GM19324 (cell line): ENCODE results near the gene GAK.

Experiments used
- ATAC-seq: cut with Tn5 transposase; IDR thresholded peaks from one replicate; pipeline ENCODE4 v1.9.1; 2021; ENCODE audit warnings: mild to moderate bottlenecking, moderate library complexity; ENCODE audit not compliant: unreplicated experiment, low FRiP score

GAK gene

DNA sequence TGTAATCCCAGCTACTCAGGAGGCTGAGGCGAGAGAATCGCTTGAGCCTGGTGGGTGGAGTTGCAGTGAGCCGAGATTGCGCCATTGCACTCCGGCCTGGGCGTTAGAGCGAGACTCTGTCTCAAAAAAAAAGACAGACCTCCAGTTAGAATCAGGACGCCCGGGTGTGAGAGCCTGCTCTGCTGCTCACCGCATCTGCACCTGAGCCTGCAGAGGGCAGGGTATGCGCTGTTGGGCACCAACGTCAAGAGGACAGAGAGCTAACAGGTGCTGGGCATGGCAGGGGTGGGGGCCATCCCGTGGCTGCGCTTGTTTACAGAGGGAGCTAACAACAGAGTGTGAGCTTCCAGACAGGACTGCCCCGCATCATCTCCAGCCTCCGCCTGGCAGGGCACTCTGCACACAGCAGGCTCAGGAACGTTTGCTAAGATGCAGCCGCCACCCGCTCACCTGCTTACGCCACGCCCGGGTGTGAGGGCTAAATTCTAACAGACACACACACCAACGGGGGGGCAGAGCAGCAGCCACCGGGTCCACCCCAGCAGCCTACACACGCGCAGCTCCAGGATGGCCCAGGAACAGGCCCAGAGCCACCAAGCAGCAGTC, 56.2 kb downstream of the GAK start:
- ATAC-seq, result no peak

DNA sequence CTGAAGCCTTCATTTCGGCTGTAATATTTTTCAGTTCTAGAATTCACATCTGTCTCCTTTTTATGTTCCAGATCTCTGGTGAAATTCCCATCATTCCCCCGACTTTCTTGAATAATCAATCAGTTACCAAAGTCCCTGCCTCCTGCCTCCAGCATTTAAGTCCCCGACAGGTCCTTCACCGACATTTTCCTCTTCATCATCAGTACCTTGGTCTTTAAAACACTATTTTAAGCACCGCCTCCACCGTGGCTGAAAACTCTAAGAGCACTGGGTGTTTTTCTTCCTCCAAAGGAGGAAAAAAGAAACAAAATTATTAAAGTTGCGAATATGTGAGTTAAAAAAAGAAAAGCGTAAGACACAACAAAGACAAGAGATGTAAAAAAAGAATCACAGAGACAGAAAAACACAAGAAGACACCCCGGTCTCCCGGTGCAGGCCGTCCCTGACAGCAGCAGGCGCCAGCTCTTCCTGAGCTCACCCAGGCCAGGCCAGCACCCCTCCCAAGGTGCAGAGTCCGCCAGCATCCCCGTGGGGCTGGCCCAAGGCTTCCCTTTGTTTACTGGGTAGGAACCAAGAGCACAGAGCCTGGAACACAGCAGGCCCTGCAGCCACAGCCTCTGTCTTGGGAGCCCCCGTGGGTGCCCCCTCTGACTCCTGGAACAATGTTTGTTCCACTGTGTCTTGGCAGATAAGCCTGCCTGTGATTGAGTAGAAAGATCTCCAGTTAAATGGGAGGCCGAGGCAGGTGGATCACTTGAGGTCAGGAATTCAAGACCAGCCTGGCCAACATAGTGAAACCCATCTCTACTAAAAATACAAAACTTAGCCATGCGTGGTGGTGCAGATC, 56.9 kb downstream of the GAK start:
- no peak for ATAC-seq

DNA sequence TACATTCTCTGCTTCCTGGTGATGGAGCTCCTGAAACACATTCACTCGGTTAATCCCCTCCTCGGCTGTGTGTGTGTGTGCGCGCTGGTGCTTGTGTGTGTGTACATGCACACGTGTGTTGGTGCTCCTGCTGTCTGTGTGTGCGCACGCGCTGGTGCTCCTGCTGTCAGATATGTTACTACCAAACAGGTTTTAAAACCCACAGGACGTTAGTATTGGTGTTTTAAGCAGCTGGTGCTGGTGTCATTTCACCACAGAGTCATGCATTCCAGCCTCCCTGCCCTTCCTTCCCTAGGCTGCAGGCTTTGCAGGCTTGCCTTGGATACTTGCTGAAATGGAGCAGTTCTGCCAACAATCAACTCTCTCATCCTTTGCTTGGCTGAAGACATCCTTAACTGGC, 58.1 kb downstream of the GAK start:
- ATAC-seq, result no peak

DNA sequence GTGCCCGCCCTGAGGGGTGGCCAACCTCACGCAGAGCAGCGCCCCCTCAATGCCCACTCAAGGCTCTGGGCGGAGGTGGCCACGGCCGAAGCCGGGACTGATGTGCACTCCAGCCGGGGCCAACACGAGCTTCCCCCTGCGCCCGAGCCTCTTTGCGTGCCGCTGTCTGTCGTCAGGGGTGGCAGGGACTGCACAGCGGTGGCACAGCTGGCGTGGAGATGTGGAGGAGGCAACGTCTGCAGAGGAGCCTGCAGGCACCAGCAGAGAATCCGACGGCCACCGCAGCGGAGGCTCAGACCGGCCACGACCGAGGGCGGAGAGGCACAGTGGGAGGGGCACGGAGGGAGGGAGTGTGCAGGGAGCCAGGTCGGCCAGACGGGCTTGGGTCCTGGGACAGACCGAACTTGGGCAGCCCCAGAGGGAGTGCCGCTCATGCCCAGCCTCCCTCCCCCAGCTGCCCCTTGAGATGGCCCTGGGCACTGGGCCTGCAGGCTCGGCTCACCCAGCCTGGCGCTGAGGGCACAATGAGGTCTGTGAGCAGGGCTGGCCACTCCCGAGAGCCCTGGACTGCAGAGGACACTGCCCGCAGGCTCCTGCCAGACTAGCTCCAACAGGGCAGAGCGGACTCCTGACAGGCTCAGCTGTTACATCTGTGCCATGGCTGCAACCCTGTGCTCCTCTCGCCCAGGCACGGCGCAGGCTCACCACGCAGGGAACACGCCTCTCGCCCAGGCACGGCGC, 59.7 kb downstream of the GAK start:
- no peak for ATAC-seq

DNA sequence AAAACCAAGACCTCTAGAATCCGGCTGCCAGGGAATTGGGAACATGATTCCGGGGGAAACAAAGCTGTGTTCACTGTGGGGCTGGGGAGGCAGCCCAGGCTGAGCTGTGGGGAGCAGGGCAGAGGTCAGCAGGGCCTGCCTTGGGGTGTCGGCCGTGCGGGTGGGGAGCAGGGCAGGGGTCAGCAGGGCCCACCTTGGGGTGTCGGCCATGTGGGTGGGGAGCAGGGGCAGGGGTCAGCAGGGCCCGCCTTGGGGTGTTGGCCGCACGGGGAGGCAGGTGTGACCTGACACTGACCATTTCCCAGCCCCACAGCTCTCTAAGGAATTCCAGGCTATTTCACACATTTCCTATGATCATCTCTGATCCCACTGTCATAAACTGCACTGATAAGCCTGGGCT, 60.6 kb downstream of the GAK start:
- ATAC-seq, result no peak

DNA sequence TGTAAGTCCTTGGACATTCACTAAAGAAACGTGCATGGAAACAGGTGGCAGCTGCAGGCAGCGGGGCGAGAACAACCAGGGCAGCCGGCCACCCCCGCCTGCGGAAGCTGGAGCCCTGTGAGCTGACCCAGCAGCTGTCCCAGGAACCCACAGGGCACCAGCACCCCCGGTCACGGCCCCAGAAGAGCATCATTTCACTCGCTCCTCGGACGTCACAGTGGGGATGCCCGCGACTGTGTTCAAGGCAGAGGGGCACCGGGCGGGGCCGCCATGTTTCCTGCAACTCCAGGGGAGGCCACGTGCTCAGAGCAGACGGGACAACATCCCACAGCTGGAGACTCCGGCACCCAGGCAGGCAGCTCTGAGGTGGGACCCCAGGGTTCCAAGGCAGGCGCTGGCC, 61.2 kb downstream of the GAK start:
- no peak for ATAC-seq

DNA sequence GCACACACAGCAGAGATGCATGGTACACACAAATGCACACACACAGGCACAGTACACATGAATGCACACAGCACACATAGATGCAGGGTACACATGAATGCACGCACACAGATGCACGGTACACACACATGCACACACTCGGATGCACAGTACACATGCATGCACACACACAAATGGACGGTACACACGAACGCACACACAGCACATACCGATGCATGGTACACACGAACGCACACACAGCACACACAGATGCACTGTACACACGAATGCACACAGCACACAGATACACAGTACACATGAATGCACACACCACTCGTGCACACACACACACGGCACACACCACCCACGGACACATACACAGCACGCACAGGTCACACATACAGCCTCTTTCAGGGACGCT, 62.3 kb downstream of the GAK start:
- no peak for ATAC-seq

DNA sequence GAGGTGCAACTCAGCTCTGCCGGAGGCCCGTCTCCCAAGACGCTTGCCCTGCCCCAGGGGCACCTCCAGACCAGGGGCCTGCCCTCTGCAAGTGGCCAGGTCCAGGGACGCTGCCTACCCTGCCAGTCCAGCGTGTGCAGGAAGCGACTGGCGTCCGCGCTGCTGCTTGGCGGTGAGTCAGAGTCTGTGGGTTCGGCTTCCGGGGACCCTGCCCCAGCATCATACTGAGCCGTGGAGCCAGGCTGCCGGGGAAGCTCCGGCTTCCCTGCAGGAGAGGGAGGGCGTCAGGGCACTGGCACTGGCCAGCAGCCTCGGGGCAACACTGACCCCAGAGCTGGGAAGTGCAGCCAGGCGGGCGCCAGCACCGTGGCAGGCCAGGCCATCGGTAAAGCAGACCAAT, 63.7 kb downstream of the GAK start:
- ATAC-seq, result no peak

DNA sequence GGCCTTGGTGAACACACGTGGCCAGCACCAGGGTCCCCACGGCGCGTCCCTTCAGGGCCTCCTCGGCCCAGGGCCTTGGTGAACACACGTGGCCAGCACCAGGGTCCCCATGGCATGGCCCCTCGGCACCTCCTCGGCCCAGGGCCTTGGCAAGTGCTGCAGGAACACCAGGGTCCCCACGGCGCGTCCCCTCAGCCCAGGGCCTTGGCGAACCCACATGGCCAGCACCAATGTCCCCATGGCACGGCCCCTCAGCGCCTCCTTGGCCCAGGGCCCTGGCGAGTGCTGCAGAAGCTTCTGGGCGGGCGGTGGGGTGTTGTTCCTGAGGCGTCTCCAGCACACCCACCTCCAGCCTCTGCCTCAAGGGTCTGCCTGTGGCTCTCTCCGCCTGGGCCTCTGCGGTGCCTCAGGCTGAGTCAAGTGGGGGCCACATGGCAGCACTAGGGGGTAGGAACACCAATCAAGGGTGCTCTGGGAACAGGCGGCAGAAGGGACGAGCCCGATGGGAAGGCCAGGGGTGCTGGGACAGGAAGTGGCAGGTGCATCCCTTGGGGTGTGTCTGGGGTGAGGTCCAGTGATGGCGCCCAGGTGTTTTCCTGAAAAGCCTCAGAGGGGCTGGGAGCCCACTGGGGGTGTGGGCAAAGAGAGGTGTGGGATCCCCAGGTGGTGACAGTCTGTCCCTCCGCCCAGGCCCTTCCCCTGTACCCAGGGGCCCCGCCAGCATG, 64.4 kb downstream of the GAK start:
- no peak for ATAC-seq

DNA sequence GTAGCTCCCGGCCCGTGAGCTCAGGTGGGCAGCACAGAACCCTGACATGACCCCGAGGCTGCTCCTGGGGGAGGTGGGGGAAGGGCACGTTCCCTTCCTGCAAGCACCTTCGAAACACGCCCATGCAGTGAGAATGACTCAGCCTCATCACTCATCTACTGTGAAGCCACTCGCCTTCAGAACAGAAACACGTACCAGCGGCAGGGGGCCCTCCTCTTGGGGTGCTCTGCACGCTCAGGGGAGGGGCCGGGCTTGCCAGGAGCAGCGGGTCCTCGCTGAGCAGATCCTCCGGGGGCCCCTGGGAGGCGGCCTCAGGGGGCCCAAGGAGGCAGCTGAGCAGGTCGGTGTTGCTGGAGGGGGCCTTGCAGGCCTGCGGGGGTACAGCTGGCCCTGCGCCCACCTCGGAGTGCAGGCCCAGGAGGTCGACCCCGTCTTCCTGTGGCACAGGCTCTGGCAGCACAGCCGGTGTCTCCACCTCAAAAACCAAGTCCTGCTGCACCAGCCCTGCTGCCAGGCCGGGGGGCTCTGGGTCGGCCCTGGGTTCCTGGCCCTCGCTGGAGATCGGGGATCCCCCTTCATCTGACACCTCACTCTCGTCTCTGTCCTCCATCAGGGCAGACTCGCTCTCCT, 65.2 kb downstream of the GAK start:
- no peak for ATAC-seq

DNA sequence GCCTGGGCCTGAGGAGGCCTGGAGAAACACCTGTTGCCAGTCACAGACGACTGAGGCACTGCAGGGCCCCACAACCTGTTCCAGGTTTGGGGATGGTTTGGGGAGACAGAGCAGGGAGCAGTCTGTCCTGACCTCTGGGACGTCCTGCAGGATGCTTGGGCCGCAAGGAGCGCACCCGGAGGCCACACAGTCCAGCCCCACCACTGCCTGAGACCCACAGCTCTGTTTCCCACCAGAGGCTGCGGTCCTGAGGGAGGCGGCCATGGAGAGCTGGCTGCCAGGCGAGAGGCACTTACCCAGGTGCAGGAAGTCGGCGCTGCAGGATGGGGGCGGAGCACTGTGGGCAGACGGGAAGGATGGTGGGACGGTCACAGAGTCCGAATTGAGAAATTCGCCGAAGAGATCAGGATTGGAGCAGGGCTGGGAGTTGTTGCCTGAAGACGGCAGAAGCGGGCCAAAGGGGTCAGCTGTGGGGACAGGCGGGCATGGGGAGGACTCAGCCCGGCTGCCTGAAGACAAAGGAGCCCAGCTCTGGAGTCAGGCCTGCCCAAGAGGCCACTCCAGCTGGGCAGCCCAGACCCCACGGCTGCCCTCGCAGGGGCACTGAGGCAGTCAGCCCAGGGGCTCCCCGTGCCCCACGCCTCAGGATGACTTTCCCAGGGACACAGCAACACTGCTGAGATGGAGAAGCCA, 65.9 kb downstream of the GAK start:
- ATAC-seq, result no peak

DNA sequence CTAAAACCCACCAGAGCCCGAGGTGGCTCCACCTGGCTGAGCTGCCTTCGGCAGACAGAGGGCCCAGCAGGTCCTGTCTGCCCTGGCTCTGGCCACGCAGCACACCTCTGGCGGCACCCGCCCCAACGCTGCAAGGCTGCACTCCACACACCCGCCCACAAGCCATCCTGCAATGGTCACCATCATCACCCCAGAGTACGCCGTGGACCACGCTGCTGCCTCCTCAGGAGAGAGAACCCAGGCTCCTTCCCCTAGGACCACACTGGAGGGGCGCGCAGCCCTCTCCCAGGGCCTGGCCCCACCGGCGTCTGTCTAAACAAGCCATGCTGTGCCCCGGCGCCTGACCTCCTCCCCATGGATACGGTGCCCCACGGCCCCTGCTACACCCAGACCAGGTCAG, 66.5 kb downstream of the GAK start:
- ATAC-seq, result no peak

DNA sequence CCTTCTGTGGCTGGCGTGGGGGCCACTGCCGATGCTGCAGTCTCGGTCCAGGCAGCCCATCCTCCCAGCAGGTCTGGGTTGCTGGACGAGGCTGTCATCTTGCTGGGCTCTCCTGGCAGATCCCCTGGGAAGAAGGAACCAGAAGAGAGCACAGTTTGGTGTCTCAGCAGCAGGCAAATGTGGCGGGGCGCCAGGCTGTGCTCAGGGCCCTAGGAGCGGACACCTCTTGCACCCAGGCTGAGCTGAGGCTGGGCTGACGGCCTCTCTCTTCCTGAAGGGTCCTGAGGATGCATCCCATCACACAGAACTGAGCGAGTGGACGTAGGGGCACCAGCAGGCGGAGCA, 67.0 kb downstream of the GAK start:
- ATAC-seq, result no peak

DNA sequence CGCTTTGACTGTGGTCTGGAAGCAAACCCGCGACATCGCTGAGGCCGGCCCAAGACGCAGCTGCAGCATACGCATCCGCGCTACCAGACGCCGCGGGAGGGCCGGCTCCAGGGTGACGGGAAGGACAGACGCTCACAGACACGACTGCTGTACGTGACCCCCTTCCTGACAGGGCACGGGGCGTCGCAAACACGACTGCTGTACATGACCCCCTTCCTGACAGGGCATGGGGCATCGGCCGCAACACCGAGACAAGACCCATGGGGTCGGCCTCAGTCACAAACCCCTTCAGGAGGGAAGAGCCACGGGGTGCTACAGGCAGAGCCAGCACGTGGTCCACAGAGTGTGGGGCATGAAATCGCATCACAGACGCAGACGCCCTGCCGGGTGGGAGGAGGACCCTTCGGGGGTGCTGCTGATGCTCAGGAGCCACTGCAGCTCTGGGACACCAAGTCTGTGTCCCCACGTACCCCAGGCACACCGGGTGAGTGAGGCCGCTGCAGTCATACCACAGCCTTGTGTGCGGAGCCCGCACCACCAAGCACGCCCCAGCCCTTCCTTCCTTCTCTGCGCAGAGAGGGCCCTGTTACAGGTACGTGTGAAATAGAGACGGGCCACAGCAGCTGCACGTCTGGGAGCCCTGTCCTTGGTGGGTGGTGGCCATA, 67.5 kb downstream of the GAK start:
- no peak for ATAC-seq

DNA sequence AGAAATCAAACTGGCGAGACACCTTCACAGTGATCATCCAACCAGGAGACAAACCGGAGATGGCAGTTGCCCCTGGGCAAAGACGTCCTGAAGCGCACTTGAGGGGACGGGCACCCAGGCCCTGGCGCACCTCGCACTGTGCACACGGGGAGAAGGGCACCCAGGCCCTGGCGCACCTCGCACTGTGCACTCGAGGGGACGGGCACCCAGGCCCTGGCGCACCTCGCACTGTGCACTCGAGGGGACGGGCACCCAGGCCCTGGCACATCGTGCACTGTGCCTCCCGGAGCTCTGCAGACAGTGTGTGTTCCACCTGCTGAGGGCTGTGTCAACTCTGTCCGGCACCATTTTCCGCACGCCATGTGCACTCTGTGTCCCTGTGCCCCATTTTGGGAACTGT, 71.6 kb downstream of the GAK start:
- ATAC-seq, result no peak

DNA sequence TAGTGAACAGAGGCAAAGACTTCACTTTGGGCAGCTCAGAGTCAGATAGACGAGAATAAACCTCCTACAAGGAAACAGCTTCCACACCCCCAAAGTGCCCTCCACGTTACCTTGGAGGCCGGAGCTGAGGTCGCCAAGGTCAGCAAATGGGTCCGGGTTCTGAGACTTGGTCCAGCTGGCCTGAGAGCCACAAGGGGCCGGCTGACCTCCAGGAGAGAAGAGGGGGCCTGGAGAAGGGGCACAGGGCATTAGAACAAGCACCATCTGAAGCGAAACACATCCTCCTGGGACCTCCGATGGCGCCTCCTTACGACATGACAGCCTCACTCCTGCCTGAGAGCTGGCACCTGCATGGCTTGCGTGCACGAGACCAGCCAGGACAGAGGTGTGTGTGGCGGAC, 72.6 kb downstream of the GAK start:
- ATAC-seq, result no peak

DNA sequence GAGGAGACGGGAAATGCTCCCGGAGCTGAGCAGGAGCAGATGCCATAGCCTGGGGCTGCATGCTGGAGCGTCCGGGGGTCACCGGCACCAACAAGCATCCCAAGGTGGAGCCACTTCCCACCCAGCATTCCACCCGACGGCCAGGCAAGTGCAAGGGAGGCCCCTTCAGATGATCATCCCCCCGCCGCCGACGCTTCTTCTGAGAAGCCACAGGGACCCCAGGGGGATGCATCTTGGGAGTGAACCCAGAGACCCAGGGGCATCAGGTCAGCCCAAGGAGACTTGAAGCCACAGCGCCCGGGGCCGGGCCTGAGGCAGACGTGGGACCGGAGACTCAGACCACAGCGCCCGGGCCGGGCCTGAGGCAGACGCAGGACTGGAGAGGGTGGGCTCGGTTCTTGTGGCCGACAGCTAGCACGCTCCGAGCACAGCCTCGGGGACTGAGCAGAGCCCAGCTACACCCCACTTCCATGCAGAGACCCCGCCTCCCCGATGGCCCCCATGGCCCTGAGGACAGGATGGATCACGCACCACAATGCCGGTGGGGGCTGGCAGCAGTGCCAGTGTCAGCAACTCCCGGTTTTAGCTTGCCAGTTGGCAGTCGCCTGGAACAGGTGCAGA, 73.2 kb downstream of the GAK start:
- ATAC-seq, result no peak

DNA sequence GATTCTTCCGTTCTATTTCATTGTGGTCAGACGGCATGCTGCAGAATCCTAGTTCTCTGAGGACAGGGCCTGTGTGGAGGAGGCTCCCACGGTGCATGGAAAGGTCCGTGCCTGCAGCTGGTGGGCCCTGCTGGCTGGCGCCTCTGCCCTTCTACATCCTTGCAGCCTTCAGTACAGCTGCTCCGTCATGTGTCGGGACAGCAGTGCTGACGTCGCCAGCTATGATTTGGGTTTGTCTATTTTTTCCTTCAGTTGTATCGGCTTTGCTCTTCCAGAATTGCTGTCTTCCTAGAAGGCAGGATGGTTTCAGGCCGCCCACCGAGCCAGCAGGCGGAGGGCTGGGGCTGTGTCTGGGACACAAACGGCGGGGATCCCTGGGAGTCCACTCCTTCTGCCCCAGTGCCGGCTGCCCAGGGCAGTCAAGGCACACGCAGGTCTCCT, 74.1 kb downstream of the GAK start:
- ATAC-seq, result no peak

DNA sequence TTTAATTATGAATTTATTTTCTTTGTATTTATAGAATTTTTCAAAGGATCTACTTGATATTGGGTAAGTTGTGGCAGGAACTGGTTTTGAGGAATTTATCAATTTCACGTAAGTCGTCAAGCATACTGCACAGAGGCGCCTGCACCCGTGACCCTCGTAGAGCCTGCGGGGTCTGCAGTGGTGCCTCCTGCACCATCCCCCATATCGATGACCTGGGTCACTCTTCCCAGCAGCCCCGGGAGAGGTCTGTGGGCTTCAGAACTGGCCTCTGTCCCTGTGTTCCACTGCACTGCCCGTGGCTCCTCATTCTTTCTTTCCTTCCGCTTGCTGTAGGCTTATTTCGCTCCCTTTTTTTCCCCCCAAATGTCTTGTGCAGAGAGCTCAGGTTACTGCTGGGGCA, 74.7 kb downstream of the GAK start:
- ATAC-seq, result no peak
